GM21423 (cell line): ENCODE results near the gene GRM8.
A peak's percentile ranks its signal among the peaks of the same experiment; 100 is the strongest.

Source experiments
- ATAC-seq: cut with Tn5 transposase; IDR thresholded peaks from one replicate; pipeline ENCODE4 v1.9.1; 2021; ENCODE audit warnings: mild to moderate bottlenecking, moderate library complexity; ENCODE audit not compliant: unreplicated experiment

Gene GRM8

GRCh38 chr7:127035203-127035849, 217.4 kb downstream of the GRM8 start:
- ATAC-seq: no peak

- no peak for ATAC-seq
These were observed 218.4 kb downstream of the GRM8 start for GRCh38 chr7:127034186-127034806.

GRCh38 chr7:127029823-127030222, 222.9 kb downstream of the GRM8 start:
- ATAC-seq: no peak

GRCh38 chr7:127021857-127022256, 230.9 kb downstream of the GRM8 start:
- no peak for ATAC-seq

GRCh38 chr7:127021019-127021738, 231.6 kb downstream of the GRM8 start:
- ATAC-seq: no peak

GRCh38 chr7:127018889-127019288, 233.9 kb downstream of the GRM8 start:
- ATAC-seq: no peak

GRCh38 chr7:127017196-127017595, 235.5 kb downstream of the GRM8 start:
- no peak for ATAC-seq

- no peak for ATAC-seq
These were observed 252.0 kb downstream of the GRM8 start for GRCh38 chr7:127000725-127001124.

- no peak for ATAC-seq
These were observed 256.1 kb downstream of the GRM8 start for GRCh38 chr7:126996659-126997058.

- no peak for ATAC-seq
These were observed 259.0 kb downstream of the GRM8 start for GRCh38 chr7:126993626-126994213.

- ATAC-seq: no peak
These were observed 264.7 kb downstream of the GRM8 start for GRCh38 chr7:126988022-126988421.

GRCh38 chr7:126979722-126980121, 273.0 kb downstream of the GRM8 start:
- ATAC-seq: no peak

GRCh38 chr7:126978865-126979264, 273.9 kb downstream of the GRM8 start:
- no peak for ATAC-seq

- no peak for ATAC-seq
These were observed 279.7 kb downstream of the GRM8 start for GRCh38 chr7:126973066-126973465.

- ATAC-seq: no peak
These were observed 280.2 kb downstream of the GRM8 start for GRCh38 chr7:126972571-126972970.

GRCh38 chr7:126959649-126960048, 293.1 kb downstream of the GRM8 start:
- ATAC-seq: no peak

GRCh38 chr7:126958367-126958766, 294.4 kb downstream of the GRM8 start:
- ATAC-seq: no peak

GRCh38 chr7:126957443-126957842, 295.3 kb downstream of the GRM8 start:
- ATAC-seq: no peak

- no peak for ATAC-seq
These were observed 299.3 kb downstream of the GRM8 start for GRCh38 chr7:126953461-126953860.

GRCh38 chr7:126948664-126949063, 304.1 kb downstream of the GRM8 start:
- peak; percentile 86 for ATAC-seq

- ATAC-seq: no peak
These were observed 311.9 kb downstream of the GRM8 start for GRCh38 chr7:126940723-126941307.
